HEK293 (cell line): ENCODE measurements around the gene ARSD.

Experiments
- CTCF ChIA-PET: fragments of 350-600 bp; formaldehyde crosslinking; extraction: SDS; loops from one replicate; lab custom pipeline; 2021; ENCODE audit warnings: antibody characterized with exemption; lab: Yijun Ruan, JAX
- POLR2A ChIA-PET: fragments of 300-600 bp; formaldehyde crosslinking; extraction: SDS; loops from one replicate; lab custom pipeline; 2020; ENCODE audit warnings: antibody characterized with exemption, inconsistent platforms; lab: Yijun Ruan, JAX
- H3K27ac ChIP-seq: fragments of 200-500 bp; sonication (Bioruptor generic); 2 replicates; pipeline ENCODE4 v1.5.1; 2014; ENCODE audit warnings: low read depth, low read length, control low read depth, inconsistent platforms; ENCODE audit errors: extremely low read depth
- H3K36me3 ChIP-seq, 2 experiments: fragments of 200-500 bp in 1 of 2; sonication (Bioruptor generic) in 1 of 2; 1 replicate in 1 of 2; 2 replicates in 1 of 2; pipeline ENCODE4 v1.5.1; 2014 to 2017; ENCODE audit warnings: inconsistent platforms in 2 of 2, low read length in 2 of 2; ENCODE audit not compliant: control insufficient read depth in 2 of 2, insufficient read depth in 1 of 2
- H3K4me1 ChIP-seq: fragments of 200-500 bp; sonication (Bioruptor generic); 2 replicates; pipeline ENCODE4 v1.5.1; 2014; ENCODE audit warnings: mild to moderate bottlenecking, low read length, inconsistent platforms; ENCODE audit not compliant: control insufficient read depth, insufficient read depth
- H3K4me3 ChIP-seq: 2 replicates; pipeline ENCODE4 v1.5.1; 2011; ENCODE audit warnings: low read depth, mild to moderate bottlenecking, control low read depth, low read length, moderate library complexity
- H3K9me3 ChIP-seq: fragments of 200-500 bp; sonication (Bioruptor generic); 2 replicates; pipeline ENCODE4 v1.5.1; 2014; ENCODE audit warnings: low read depth, low read length, inconsistent platforms; ENCODE audit not compliant: control insufficient read depth, insufficient read depth
- HOXC10 ChIP-seq: sonication (generic); formaldehyde crosslinking; IDR thresholded peaks from 2 replicates; pipeline ENCODE4 v1.8.1; 2023; ENCODE audit warnings: mild to moderate bottlenecking, missing genetic modification reagents
- MEIS1 ChIP-seq: sonication (generic); formaldehyde crosslinking; IDR thresholded peaks from 2 replicates; pipeline ENCODE4 v1.8.1; 2022; ENCODE audit warnings: missing genetic modification reagents, mild to moderate bottlenecking, borderline replicate concordance
- PBX3 ChIP-seq: sonication (generic); formaldehyde crosslinking; IDR thresholded peaks from 2 replicates; pipeline ENCODE4 v1.8.1; 2022; ENCODE audit warnings: mild to moderate bottlenecking, moderate library complexity, missing genetic modification reagents
- PRDM1 ChIP-seq: fragments of 450-650 bp; formaldehyde crosslinking; IDR thresholded peaks from 2 replicates; pipeline ENCODE4; 2016; ENCODE audit warnings: missing biosample characterization, missing genetic modification characterization
- SCRT1 ChIP-seq: fragments of 450-650 bp; formaldehyde crosslinking; IDR thresholded peaks from 2 replicates; pipeline ENCODE4 v1.5.1; 2016; ENCODE audit warnings: missing biosample characterization, missing genetic modification characterization, borderline replicate concordance
- SCRT2 ChIP-seq: fragments of 450-650 bp; formaldehyde crosslinking; IDR thresholded peaks from 2 replicates; pipeline ENCODE4 v1.5.1; 2016; ENCODE audit warnings: missing biosample characterization, missing genetic modification characterization
- WT1 ChIP-seq: fragments of 450-650 bp; formaldehyde crosslinking; IDR thresholded peaks from 2 replicates; pipeline ENCODE4 v1.5.1; 2016; ENCODE audit warnings: missing biosample characterization, missing genetic modification characterization
- ZFP37 ChIP-seq: fragments of 450-650 bp; formaldehyde crosslinking; IDR thresholded peaks from 2 replicates; pipeline ENCODE4 v1.5.1; 2016; ENCODE audit warnings: missing biosample characterization, missing genetic modification characterization
- ZNF10 ChIP-seq: fragments of 450-650 bp; formaldehyde crosslinking; IDR thresholded peaks from 2 replicates; pipeline ENCODE4 v1.5.1; 2017; ENCODE audit warnings: missing biosample characterization, missing genetic modification characterization
- ZNF114 ChIP-seq: fragments of 450-650 bp; formaldehyde crosslinking; IDR thresholded peaks from 2 replicates; pipeline ENCODE4 v1.5.0; 2017; ENCODE audit warnings: missing biosample characterization, missing genetic modification characterization
- ZNF133 ChIP-seq: fragments of 450-650 bp; formaldehyde crosslinking; IDR thresholded peaks from 2 replicates; pipeline ENCODE4 v1.5.1; 2016; ENCODE audit warnings: missing biosample characterization, missing genetic modification characterization
- ZNF16 ChIP-seq: fragments of 450-650 bp; formaldehyde crosslinking; IDR thresholded peaks from 2 replicates; pipeline ENCODE4 v1.5.1; 2016; ENCODE audit warnings: low read depth, missing biosample characterization, missing genetic modification characterization
- ZNF175 ChIP-seq: fragments of 450-650 bp; formaldehyde crosslinking; IDR thresholded peaks from 2 replicates; pipeline ENCODE4 v1.5.1; 2016; ENCODE audit warnings: missing biosample characterization, missing genetic modification characterization
- ZNF18 ChIP-seq: fragments of 450-650 bp; formaldehyde crosslinking; IDR thresholded peaks from 2 replicates; pipeline ENCODE4 v1.5.1; 2016; ENCODE audit warnings: missing biosample characterization, missing genetic modification characterization
- ZNF221 ChIP-seq: fragments of 450-650 bp; formaldehyde crosslinking; IDR thresholded peaks from 2 replicates; pipeline ENCODE4 v1.5.1; 2017; ENCODE audit warnings: missing biosample characterization, missing genetic modification characterization, borderline replicate concordance
- ZNF324 ChIP-seq: fragments of 450-650 bp; formaldehyde crosslinking; IDR thresholded peaks from 2 replicates; pipeline ENCODE4 v1.5.1; 2016; ENCODE audit warnings: missing biosample characterization, missing genetic modification characterization
- ZNF521 ChIP-seq: fragments of 450-650 bp; formaldehyde crosslinking; IDR thresholded peaks from 2 replicates; pipeline ENCODE4 v1.5.1; 2017; ENCODE audit warnings: missing biosample characterization, mild to moderate bottlenecking, missing genetic modification characterization
- ZNF529 ChIP-seq: fragments of 450-650 bp; formaldehyde crosslinking; IDR thresholded peaks from 2 replicates; pipeline ENCODE4 v1.5.1; 2017; ENCODE audit warnings: missing genetic modification characterization, missing biosample characterization; ENCODE audit not compliant: insufficient replicate concordance
- ZNF623 ChIP-seq: fragments of 450-650 bp; formaldehyde crosslinking; IDR thresholded peaks from 2 replicates; pipeline ENCODE4 v1.5.1; 2016; ENCODE audit warnings: missing biosample characterization, missing genetic modification characterization
- ZNF629 ChIP-seq: fragments of 450-650 bp; formaldehyde crosslinking; IDR thresholded peaks from 2 replicates; pipeline ENCODE4 v1.5.1; 2017; ENCODE audit warnings: missing biosample characterization, missing genetic modification characterization
- ZNF670 ChIP-seq: fragments of 450-650 bp; formaldehyde crosslinking; IDR thresholded peaks from 2 replicates; pipeline ENCODE4 v1.5.1; 2016; ENCODE audit warnings: missing biosample characterization, missing genetic modification characterization, low read depth
- ZNF76 ChIP-seq: fragments of 450-650 bp; formaldehyde crosslinking; IDR thresholded peaks from 2 replicates; pipeline ENCODE4; 2016; ENCODE audit warnings: low read depth, missing biosample characterization, missing genetic modification characterization, borderline replicate concordance
- ZNF776 ChIP-seq: fragments of 450-650 bp; formaldehyde crosslinking; IDR thresholded peaks from 2 replicates; pipeline ENCODE4 v1.5.0; 2017; ENCODE audit warnings: missing biosample characterization, missing genetic modification characterization, borderline replicate concordance
- ZNF837 ChIP-seq: fragments of 450-650 bp; formaldehyde crosslinking; IDR thresholded peaks from 2 replicates; pipeline ENCODE4 v1.5.1; 2016; ENCODE audit warnings: missing biosample characterization, missing genetic modification characterization
- TF ChIP-seq, protein P1 (sequence below): fragments of 450-650 bp; formaldehyde crosslinking; IDR thresholded peaks from 2 replicates; pipeline ENCODE4 v1.5.1; 2016; ENCODE audit warnings: missing biosample characterization, missing genetic modification characterization

Gene ARSD

DNA sequence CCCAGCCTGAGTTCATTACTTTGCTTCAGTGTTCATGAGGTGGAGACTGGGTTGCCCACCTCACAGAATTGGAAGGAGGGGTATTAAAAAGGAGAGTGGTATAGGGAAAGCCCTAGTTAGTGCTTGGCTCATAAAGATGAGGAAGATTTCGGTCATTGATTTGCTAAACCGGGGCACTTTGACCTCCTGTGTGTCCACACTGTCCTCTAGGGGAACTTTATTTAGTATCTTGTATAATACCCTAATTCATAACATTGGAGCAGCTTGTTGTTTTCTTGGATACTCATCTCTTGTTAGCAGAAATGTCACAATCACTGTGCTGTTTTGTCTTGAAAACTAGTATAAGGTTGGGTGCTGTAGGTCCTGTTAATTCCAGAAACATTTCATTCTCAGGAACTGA lies 50.6 kb downstream of the ARSD start:
- ChIA-PET CTCF (no interaction called here), POLR2A (no interaction called here)
- no peaks in the 10 kb centered on the region for H3K4me1 ChIP-seq
- no peak overlapping the region for H3K4me3 ChIP-seq
- TF ChIP-seq ZFP37 (tag by site-specific recombination) (no peak), PRDM1 (tag by site-specific recombination) (no peak), SCRT1 (tag by site-specific recombination) (no peak), HOXC10 (CRISPR knock-in tag) (no peak), ZNF16 (tag by site-specific recombination) (no peak), MEIS1 (CRISPR knock-in tag) (no peak), ZNF18 (tag by site-specific recombination) (no peak), ZNF837 (tag by site-specific recombination) (no peak)
- TF ChIP-seq, protein P1, sequence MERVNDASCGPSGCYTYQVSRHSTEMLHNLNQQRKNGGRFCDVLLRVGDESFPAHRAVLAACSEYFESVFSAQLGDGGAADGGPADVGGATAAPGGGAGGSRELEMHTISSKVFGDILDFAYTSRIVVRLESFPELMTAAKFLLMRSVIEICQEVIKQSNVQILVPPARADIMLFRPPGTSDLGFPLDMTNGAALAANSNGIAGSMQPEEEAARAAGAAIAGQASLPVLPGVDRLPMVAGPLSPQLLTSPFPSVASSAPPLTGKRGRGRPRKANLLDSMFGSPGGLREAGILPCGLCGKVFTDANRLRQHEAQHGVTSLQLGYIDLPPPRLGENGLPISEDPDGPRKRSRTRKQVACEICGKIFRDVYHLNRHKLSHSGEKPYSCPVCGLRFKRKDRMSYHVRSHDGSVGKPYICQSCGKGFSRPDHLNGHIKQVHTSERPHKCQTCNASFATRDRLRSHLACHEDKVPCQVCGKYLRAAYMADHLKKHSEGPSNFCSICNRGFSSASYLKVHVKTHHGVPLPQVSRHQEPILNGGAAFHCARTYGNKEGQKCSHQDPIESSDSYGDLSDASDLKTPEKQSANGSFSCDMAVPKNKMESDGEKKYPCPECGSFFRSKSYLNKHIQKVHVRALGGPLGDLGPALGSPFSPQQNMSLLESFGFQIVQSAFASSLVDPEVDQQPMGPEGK (tag by site-specific recombination) = no peak
- H3K36me3 ChIP-seq = peaks cover 0 to 11% of the 10 kb centered on the region in 2 experiments; a peak in 1 of 3 replicates
- no peaks in the 10 kb centered on the region for H3K9me3 ChIP-seq
- H3K27ac ChIP-seq = no peak overlapping the region

- Histone ChIP-seq H3K36me3 (peaks cover 0 to under 1% of the 10 kb centered on the region in 2 experiments; a peak in 1 of 3 replicates), H3K9me3 (no peaks in the 10 kb centered on the region), H3K4me1 (no peaks in the 10 kb centered on the region), H3K4me3 (no peak overlapping the region), H3K27ac (no peak overlapping the region)
- ChIA-PET POLR2A (no interaction called here), CTCF (interaction anchor here (0.6 to 1.3 kb wide), 3 partner anchors 9 to 1679 kb away, joined by 3 to 4 read pairs (median 4); no protein-coding TSS in a partner anchor)
- TF ChIP-seq ZNF10 (tag by site-specific recombination) = no peak
- TF ChIP-seq ZNF114 = no peak
- TF ChIP-seq SCRT2 (tag by site-specific recombination) = no peak
- TF ChIP-seq ZNF324 (tag by site-specific recombination) = no peak
- no peak for TF ChIP-seq PBX3 (CRISPR knock-in tag)
- no peak for TF ChIP-seq ZNF76
- TF ChIP-seq ZNF221 (tag by site-specific recombination) = no peak
- TF ChIP-seq WT1 = no peak
- TF ChIP-seq ZNF16 (tag by site-specific recombination) = no peak
- no peak for TF ChIP-seq ZNF629
- no peak for TF ChIP-seq ZNF776 (tag by site-specific recombination)
- no peak for TF ChIP-seq ZNF521
- no peak for TF ChIP-seq ZNF529
- no peak for TF ChIP-seq ZNF623 (tag by site-specific recombination)
- no peak for TF ChIP-seq ZNF133
- no peak for TF ChIP-seq ZNF670 (tag by site-specific recombination)
- TF ChIP-seq ZNF175 (tag by site-specific recombination) = no peak
Observed at GRCh38 chrX:2875798-2876399, 53.2 kb downstream of the ARSD start.
